Lung (tissue), 12 donors: ENCODE data around the gene TMEM131. TPM values are rescaled to one million over a fixed set of nuclear protein-coding genes. Genes with fewer than 3 reads are reported as not detected.

Experiments used
- ATAC-seq: fragments of 200-7000 bp; cut with Tn5 transposase; one replicate; pipeline ENCODE4 v1.9.1; 2020; ENCODE audit warnings: moderate number of reproducible peaks; ENCODE audit not compliant: insufficient read depth, low FRiP score
- DNase-seq, 3 donors: peaks; one replicate each; pipeline ENCODE4 v3.0.0-alpha.2; 2013 to 2017
- H3K27ac ChIP-seq, 2 donors: one replicate each; pipeline ENCODE4 v1.5.1; 2013; ENCODE audit warnings: mild to moderate bottlenecking in 2 of 2, moderate library complexity in 2 of 2, control low read depth in 1 of 2, inconsistent platforms in 1 of 2, low read depth in 1 of 2, low read length in 1 of 2
- H3K27me3 ChIP-seq, 3 donors: one replicate each; pipeline ENCODE4 v1.5.1; 2013; ENCODE audit warnings: low read length in 2 of 3; ENCODE audit not compliant: control insufficient read depth in 3 of 3, insufficient read depth in 3 of 3
- H3K36me3 ChIP-seq, 4 donors: one replicate each; pipeline ENCODE4 v1.5.1; 2013; ENCODE audit warnings: low read length in 4 of 4, mild to moderate bottlenecking in 1 of 4, moderate library complexity in 1 of 4; ENCODE audit not compliant: control insufficient read depth in 4 of 4, insufficient read depth in 4 of 4
- H3K4me1 ChIP-seq, 5 donors: one replicate each; pipeline ENCODE4 v1.5.1; 2013; ENCODE audit warnings: low read length in 5 of 5, mild to moderate bottlenecking in 2 of 5, moderate library complexity in 1 of 5; ENCODE audit not compliant: control insufficient read depth in 5 of 5, insufficient read depth in 5 of 5
- H3K4me3 ChIP-seq: one replicate; pipeline ENCODE4 v1.5.1; 2013; ENCODE audit warnings: mild to moderate bottlenecking, control low read depth, moderate library complexity
- H3K9ac ChIP-seq, 2 donors: one replicate each; pipeline ENCODE4 v1.5.1; 2013; ENCODE audit warnings: low read length in 2 of 2, control low read depth in 1 of 2; ENCODE audit not compliant: insufficient read depth in 1 of 2
- H3K9me3 ChIP-seq, 4 donors: one replicate each; pipeline ENCODE4 v1.5.1; 2013; ENCODE audit warnings: low read length in 3 of 4, mild to moderate bottlenecking in 1 of 4, moderate library complexity in 1 of 4; ENCODE audit not compliant: control insufficient read depth in 4 of 4, insufficient read depth in 3 of 4
- CTCF ChIP-seq: IDR thresholded peaks from 2 replicates; pipeline ENCODE4 v1.5.1; 2012; ENCODE audit warnings: mild to moderate bottlenecking; ENCODE audit errors: control extremely low read depth, extremely low read depth
- whole genome bisulfite sequencing, 2 donors: extraction: QIAGEN DNeasy Blood & Tissue Kit; methylation state at CpG; one replicate each; pipeline ENCODE4 v1.1.7; 2013; 5-methylcytosine and 5-hydroxymethylcytosine counted together
- polyA plus RNA-seq, 2 donors: library from polyadenylated mRNA; stranded (reverse); fragments of 200-250 nt; gene quantifications; one replicate each; pipeline ENCODE4 v1.2.1, GENCODE V29; 2013
- total RNA-seq, 2 donors: library from RNA; depleted of rRNA in 1 of 2; stranded (reverse); fragments of >200 nt in 1 of 2; gene quantifications; one replicate each; pipeline ENCODE4 v1.2.1, GENCODE V29; 2014 to 2021
- donor health status: control.
- donor health status: control.
- donor health status: Bipolar disorder and iron deficiency.
- donor health status: healthy.
- donor health status: DM: yes; HTN: yes; CAD: no.

Gene TMEM131
- total and polyA plus RNA-seq, 4 donors, result 9.3 to 54.0 (median 23.7) TPM

GRCh38 chr2:97992836-97993825, 2.6 kb downstream of the TMEM131 start:
- TF ChIP-seq CTCF, result no peak
- Histone ChIP-seq H3K9me3 (peaks cover 0 to 7% (median 3%) of the 10 kb centered on the region in 4 donors), H3K4me3 (no peak overlapping the region), H3K27me3 (no peaks in the 10 kb centered on the region), H3K27ac (no peak overlapping the region), H3K36me3 (no peaks in the 10 kb centered on the region), H3K4me1 (peaks cover 0 to 22% (median 9%) of the 10 kb centered on the region in 5 donors), H3K9ac (no peak overlapping the region)
- DNase-seq, result no peak
- no peak for ATAC-seq
- 86 to 89% methylated on average over 3 of the region's 3 CpGs for WGBS, 2 donors

GRCh38 chr2:97991081-97991856, 4.5 kb downstream of the TMEM131 start:
- no peak overlapping the region for H3K4me3 ChIP-seq
- peaks cover 0 to 25% (median 9%) of the 10 kb centered on the region in 5 donors for H3K4me1 ChIP-seq
- no peak for ATAC-seq
- H3K9me3 ChIP-seq, result peaks cover 0 to 8% (median 3%) of the 10 kb centered on the region in 4 donors
- no peak overlapping the region for H3K27ac ChIP-seq
- WGBS, 2 donors, result 93 to 95% methylated on average over 7 of the region's 7 CpGs
- no peak for TF ChIP-seq CTCF
- no peaks in the 10 kb centered on the region for H3K27me3 ChIP-seq
- H3K36me3 ChIP-seq, result no peaks in the 10 kb centered on the region
- DNase-seq, result no peak
- H3K9ac ChIP-seq, result no peak overlapping the region

- Histone ChIP-seq H3K4me3 (no peak overlapping the region), H3K4me1 (peaks cover 0 to 21% (median 6%) of the 10 kb centered on the region in 5 donors), H3K27ac (no peak overlapping the region), H3K9ac (no peak overlapping the region), H3K27me3 (no peaks in the 10 kb centered on the region), H3K36me3 (no peaks in the 10 kb centered on the region), H3K9me3 (peaks cover 0 to 8% (median 3%) of the 10 kb centered on the region in 4 donors)
- 83 to 88% methylated on average over 2 of the region's 2 CpGs for WGBS, 2 donors
- TF ChIP-seq CTCF, result no peak
- no peak for ATAC-seq
- DNase-seq, result no peak
Measured at GRCh38 chr2:97988722-97989121, 7.0 kb downstream of the TMEM131 start.
